Measurements from ENCODE around the gene HMCES. TPM values are rescaled to one million over a fixed set of nuclear protein-coding genes. Genes with fewer than 3 reads are reported as not detected.

The HMCES gene
- total RNA-seq, 1 experiment from 2014 or later = 83.6 TPM

- Mint-ChIP-seq H3K9me3 (ENCODE audit: low read depth, unreplicated experiment) (no peaks in the 10 kb centered on the region), H3K27me3 (ENCODE audit: unreplicated experiment) (no peaks in the 10 kb centered on the region), H3K27ac (ENCODE audit: unreplicated experiment) (no peak overlapping the region), H3K4me1 (ENCODE audit: low read depth, unreplicated experiment) (peaks cover 11% of the 10 kb centered on the region), H3K36me3 (ENCODE audit: insufficient read depth, unreplicated experiment) (peaks cover 41% of the 10 kb centered on the region), H3K4me3 (ENCODE audit: low read depth, unreplicated experiment) (no peak overlapping the region)
- no peak for DNase-seq
- no TSS peak for BruUV-seq (replicated peaks)
- CTCF ChIA-PET = interaction anchor here (0.5 to 0.6 kb wide), 2 partner anchors 88 to 157 kb away, joined by 3 to 6 read pairs; no protein-coding TSS in a partner anchor
- intact Hi-C loops (cut with micrococcal nuclease; ENCODE audit: unreplicated experiment) = no loop called here
- TF ChIP-seq, protein P1, sequence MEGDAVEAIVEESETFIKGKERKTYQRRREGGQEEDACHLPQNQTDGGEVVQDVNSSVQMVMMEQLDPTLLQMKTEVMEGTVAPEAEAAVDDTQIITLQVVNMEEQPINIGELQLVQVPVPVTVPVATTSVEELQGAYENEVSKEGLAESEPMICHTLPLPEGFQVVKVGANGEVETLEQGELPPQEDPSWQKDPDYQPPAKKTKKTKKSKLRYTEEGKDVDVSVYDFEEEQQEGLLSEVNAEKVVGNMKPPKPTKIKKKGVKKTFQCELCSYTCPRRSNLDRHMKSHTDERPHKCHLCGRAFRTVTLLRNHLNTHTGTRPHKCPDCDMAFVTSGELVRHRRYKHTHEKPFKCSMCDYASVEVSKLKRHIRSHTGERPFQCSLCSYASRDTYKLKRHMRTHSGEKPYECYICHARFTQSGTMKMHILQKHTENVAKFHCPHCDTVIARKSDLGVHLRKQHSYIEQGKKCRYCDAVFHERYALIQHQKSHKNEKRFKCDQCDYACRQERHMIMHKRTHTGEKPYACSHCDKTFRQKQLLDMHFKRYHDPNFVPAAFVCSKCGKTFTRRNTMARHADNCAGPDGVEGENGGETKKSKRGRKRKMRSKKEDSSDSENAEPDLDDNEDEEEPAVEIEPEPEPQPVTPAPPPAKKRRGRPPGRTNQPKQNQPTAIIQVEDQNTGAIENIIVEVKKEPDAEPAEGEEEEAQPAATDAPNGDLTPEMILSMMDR (IDR thresholded peaks at IDR 0.05; ENCODE audit: unreplicated experiment) = no peak
Measured at GRCh38 chr3:129312021-129312639, 33.5 kb downstream of the HMCES start.

- TF ChIP-seq, protein P1 (IDR thresholded peaks at IDR 0.05; ENCODE audit: unreplicated experiment) = no peak
- no TSS peak for BruUV-seq (replicated peaks)
- no peaks in the 10 kb centered on the region for H3K9me3 Mint-ChIP-seq (ENCODE audit: low read depth, unreplicated experiment)
- CTCF ChIA-PET = interaction anchor here (0.5 kb wide), 1 partner anchor 158 kb away, joined by 3 read pairs; no protein-coding TSS in a partner anchor
- H3K4me1 Mint-ChIP-seq (ENCODE audit: low read depth, unreplicated experiment) = peaks cover 11% of the 10 kb centered on the region
- H3K4me3 Mint-ChIP-seq (ENCODE audit: low read depth, unreplicated experiment) = no peak overlapping the region
- H3K36me3 Mint-ChIP-seq (ENCODE audit: insufficient read depth, unreplicated experiment) = peaks cover 41% of the 10 kb centered on the region
- H3K27me3 Mint-ChIP-seq (ENCODE audit: unreplicated experiment) = no peaks in the 10 kb centered on the region
- DNase-seq = no peak
- H3K27ac Mint-ChIP-seq (ENCODE audit: unreplicated experiment) = peak overlapping the region; percentile 14
- intact Hi-C loops (cut with micrococcal nuclease; ENCODE audit: unreplicated experiment) = no loop called here
Measured at GRCh38 chr3:129312671-129313414, 34.2 kb downstream of the HMCES start.

DNA sequence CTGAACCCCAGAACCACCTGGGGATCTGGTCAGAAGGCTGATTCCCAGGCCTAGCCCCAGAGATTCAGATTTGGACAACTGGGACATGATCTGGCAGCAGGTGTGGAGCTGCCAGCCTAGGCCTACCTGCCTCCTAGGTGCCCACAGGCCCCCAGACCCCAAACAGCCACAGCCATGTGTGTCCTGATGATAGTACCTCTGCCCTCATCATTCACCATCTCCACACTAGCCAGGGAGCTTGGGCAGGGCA, 34.7 kb downstream of the HMCES start:
- no TSS peak for BruUV-seq (replicated peaks)
- no peaks in the 10 kb centered on the region for H3K9me3 Mint-ChIP-seq (ENCODE audit: low read depth, unreplicated experiment)
- intact Hi-C loops (cut with micrococcal nuclease; ENCODE audit: unreplicated experiment) = no loop called here
- CTCF ChIA-PET = no interaction called here
- H3K4me1 Mint-ChIP-seq (ENCODE audit: low read depth, unreplicated experiment) = peaks cover 11% of the 10 kb centered on the region
- no peak for DNase-seq
- TF ChIP-seq, protein P1 (IDR thresholded peaks at IDR 0.05; ENCODE audit: unreplicated experiment) = no peak
- no peak overlapping the region for H3K4me3 Mint-ChIP-seq (ENCODE audit: low read depth, unreplicated experiment)
- no peaks in the 10 kb centered on the region for H3K27me3 Mint-ChIP-seq (ENCODE audit: unreplicated experiment)
- peaks cover 41% of the 10 kb centered on the region for H3K36me3 Mint-ChIP-seq (ENCODE audit: insufficient read depth, unreplicated experiment)
- no peak overlapping the region for H3K27ac Mint-ChIP-seq (ENCODE audit: unreplicated experiment)

- Mint-ChIP-seq H3K9me3 (ENCODE audit: low read depth, unreplicated experiment) (no peaks in the 10 kb centered on the region), H3K36me3 (ENCODE audit: insufficient read depth, unreplicated experiment) (peaks cover 41% of the 10 kb centered on the region), H3K4me3 (ENCODE audit: low read depth, unreplicated experiment) (peak overlapping the region; percentile 76), H3K27ac (ENCODE audit: unreplicated experiment) (peak overlapping the region; percentile 17), H3K4me1 (ENCODE audit: low read depth, unreplicated experiment) (peaks cover 11% of the 10 kb centered on the region), H3K27me3 (ENCODE audit: unreplicated experiment) (no peaks in the 10 kb centered on the region)
- DNase-seq = no peak
- no TSS peak for BruUV-seq (replicated peaks)
- CTCF ChIA-PET = no interaction called here
- TF ChIP-seq, protein P1 (IDR thresholded peaks at IDR 0.05; ENCODE audit: unreplicated experiment) = no peak
- intact Hi-C loops (cut with micrococcal nuclease; ENCODE audit: unreplicated experiment) = no loop called here
Measured at GRCh38 chr3:129313665-129314385, 35.2 kb downstream of the HMCES start.
